ENCODE results near the gene RSU1. TPM values are rescaled to one million over a fixed set of nuclear protein-coding genes. Genes with fewer than 3 reads are reported as not detected.

Gene RSU1
- total RNA-seq, 4 donors from 2014 or later: 41.4 to 58.7 (median 57.4) TPM

DNA sequence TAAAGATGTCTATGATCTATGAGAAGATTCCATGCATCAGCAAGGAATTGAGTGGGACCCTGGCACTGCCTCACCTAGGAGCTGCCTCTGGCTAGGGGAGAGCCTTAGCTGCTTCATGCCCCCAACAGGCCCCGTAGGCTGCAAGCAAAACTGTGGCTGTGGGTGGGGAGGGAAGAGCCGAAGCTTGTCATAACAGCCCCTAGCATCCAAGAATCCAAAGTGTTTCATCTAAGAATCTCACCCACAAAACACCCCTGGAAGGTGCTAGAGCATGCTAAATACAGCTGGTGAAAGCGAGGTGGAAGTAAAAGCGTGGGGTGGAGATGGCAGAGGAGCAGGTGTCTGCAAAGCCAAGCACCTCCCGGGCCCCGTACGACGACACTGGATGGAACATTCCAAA, 208.0 kb downstream of the RSU1 start:
- H3K27ac ChIP-seq: no peak overlapping the region
- H3K4me1 ChIP-seq: no peaks in the 10 kb centered on the region
- 86% methylated on average over 8 of the region's 8 CpGs for WGBS
- DNase-seq (ENCODE audit: low spot score in 2 of 2): no peak
- no peak overlapping the region for H3K4me3 ChIP-seq
- no peaks in the 10 kb centered on the region for H3K27me3 ChIP-seq
- H3K9me3 ChIP-seq: no peaks in the 10 kb centered on the region
- no peaks in the 10 kb centered on the region for H3K36me3 ChIP-seq
- no peak for TF ChIP-seq POLR2A (IDR thresholded peaks at IDR 0.05)
- TF ChIP-seq POLR2AphosphoS5 (IDR thresholded peaks at IDR 0.05): no peak
- TF ChIP-seq, protein P1, sequence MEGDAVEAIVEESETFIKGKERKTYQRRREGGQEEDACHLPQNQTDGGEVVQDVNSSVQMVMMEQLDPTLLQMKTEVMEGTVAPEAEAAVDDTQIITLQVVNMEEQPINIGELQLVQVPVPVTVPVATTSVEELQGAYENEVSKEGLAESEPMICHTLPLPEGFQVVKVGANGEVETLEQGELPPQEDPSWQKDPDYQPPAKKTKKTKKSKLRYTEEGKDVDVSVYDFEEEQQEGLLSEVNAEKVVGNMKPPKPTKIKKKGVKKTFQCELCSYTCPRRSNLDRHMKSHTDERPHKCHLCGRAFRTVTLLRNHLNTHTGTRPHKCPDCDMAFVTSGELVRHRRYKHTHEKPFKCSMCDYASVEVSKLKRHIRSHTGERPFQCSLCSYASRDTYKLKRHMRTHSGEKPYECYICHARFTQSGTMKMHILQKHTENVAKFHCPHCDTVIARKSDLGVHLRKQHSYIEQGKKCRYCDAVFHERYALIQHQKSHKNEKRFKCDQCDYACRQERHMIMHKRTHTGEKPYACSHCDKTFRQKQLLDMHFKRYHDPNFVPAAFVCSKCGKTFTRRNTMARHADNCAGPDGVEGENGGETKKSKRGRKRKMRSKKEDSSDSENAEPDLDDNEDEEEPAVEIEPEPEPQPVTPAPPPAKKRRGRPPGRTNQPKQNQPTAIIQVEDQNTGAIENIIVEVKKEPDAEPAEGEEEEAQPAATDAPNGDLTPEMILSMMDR (IDR thresholded peaks at IDR 0.05): no peak
- no peak for TF ChIP-seq EP300 (IDR thresholded peaks at IDR 0.05)

DNA sequence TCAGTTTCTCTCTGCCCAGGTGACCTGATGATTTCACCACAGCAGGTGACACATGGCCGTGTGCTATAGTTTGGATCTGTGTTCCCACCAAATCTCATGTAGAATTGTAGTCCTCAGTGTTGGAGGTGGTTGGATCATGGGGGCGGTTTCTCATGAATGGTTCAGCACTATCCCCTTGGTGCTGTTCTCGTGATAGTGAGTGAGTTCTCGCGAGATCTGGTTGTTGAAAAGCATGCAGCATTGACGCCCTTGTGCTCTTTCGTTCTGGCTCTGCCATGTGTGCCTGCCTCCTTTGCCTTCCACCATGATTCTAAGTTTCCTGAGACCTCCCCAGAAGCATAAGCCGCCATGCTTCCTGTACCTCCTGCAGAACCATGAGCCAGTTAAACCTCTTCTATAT, 210.3 kb downstream of the RSU1 start:
- H3K9me3 ChIP-seq: no peaks in the 10 kb centered on the region
- no peak overlapping the region for H3K27ac ChIP-seq
- WGBS: 95% methylated on average over 8 of the region's 8 CpGs
- no peaks in the 10 kb centered on the region for H3K36me3 ChIP-seq
- TF ChIP-seq, protein P1 (IDR thresholded peaks at IDR 0.05): no peak
- TF ChIP-seq POLR2A (IDR thresholded peaks at IDR 0.05) (no peak), POLR2AphosphoS5 (IDR thresholded peaks at IDR 0.05) (no peak), EP300 (IDR thresholded peaks at IDR 0.05) (no peak)
- no peak for DNase-seq (ENCODE audit: low spot score in 2 of 2)
- no peaks in the 10 kb centered on the region for H3K27me3 ChIP-seq
- no peaks in the 10 kb centered on the region for H3K4me1 ChIP-seq
- no peak overlapping the region for H3K4me3 ChIP-seq

DNA sequence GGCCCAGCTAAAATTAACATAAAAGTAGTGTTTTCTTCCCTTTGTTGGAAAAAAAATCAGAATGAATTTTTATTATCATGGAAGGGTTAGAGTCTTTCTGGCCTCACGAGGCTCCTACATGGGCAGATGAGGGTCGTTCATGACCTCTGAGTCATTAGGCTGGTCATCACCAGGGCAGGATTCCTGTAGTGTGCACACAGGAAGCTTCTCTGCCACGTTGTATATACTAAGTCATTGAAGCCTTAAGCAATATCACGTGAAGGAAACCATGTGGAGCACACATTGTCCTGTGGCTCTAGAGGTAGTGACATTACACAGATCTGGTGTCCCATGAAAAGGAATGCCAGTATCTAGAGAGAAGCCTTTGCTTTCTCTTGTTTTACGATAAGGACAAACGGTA, 210.8 kb downstream of the RSU1 start:
- H3K27ac ChIP-seq: no peak overlapping the region
- H3K36me3 ChIP-seq: no peaks in the 10 kb centered on the region
- no peak for DNase-seq (ENCODE audit: low spot score in 2 of 2)
- H3K27me3 ChIP-seq: no peaks in the 10 kb centered on the region
- no peak overlapping the region for H3K4me3 ChIP-seq
- H3K4me1 ChIP-seq: no peaks in the 10 kb centered on the region
- no peak for TF ChIP-seq POLR2A (IDR thresholded peaks at IDR 0.05)
- TF ChIP-seq EP300 (IDR thresholded peaks at IDR 0.05): no peak
- TF ChIP-seq, protein P1 (IDR thresholded peaks at IDR 0.05): no peak
- TF ChIP-seq POLR2AphosphoS5 (IDR thresholded peaks at IDR 0.05): no peak
- 79% methylated on average over 6 of the region's 6 CpGs for WGBS
- no peaks in the 10 kb centered on the region for H3K9me3 ChIP-seq

DNA sequence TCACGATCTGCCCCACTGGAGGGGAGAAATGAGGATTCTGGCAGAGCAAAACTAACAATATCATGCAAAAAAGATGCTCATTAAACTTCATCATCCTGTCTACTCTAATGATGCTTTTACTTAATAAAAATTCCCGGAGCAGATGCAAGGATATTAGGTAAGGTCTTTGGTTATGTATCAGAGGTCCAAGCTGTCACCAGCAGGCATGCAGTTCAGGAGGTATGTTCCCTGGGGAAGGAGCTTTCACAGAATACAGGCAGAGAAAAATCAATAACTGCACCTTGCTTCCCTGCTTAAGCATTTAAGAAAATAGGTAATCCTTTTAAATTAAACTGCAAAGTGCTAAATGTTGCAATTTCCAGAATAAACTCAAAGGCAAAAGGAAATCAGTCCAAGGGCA, 213.9 kb downstream of the RSU1 start:
- no peaks in the 10 kb centered on the region for H3K4me1 ChIP-seq
- WGBS: 95% methylated on average over 2 of the region's 2 CpGs
- no peak overlapping the region for H3K27ac ChIP-seq
- H3K9me3 ChIP-seq: no peaks in the 10 kb centered on the region
- no peaks in the 10 kb centered on the region for H3K27me3 ChIP-seq
- no peak overlapping the region for H3K4me3 ChIP-seq
- H3K36me3 ChIP-seq: peaks cover under 1% of the 10 kb centered on the region
- DNase-seq (ENCODE audit: low spot score in 2 of 2): no peak
- TF ChIP-seq EP300 (IDR thresholded peaks at IDR 0.05) (no peak), POLR2AphosphoS5 (IDR thresholded peaks at IDR 0.05) (no peak), POLR2A (IDR thresholded peaks at IDR 0.05) (no peak)
- TF ChIP-seq, protein P1 (IDR thresholded peaks at IDR 0.05): no peak

DNA sequence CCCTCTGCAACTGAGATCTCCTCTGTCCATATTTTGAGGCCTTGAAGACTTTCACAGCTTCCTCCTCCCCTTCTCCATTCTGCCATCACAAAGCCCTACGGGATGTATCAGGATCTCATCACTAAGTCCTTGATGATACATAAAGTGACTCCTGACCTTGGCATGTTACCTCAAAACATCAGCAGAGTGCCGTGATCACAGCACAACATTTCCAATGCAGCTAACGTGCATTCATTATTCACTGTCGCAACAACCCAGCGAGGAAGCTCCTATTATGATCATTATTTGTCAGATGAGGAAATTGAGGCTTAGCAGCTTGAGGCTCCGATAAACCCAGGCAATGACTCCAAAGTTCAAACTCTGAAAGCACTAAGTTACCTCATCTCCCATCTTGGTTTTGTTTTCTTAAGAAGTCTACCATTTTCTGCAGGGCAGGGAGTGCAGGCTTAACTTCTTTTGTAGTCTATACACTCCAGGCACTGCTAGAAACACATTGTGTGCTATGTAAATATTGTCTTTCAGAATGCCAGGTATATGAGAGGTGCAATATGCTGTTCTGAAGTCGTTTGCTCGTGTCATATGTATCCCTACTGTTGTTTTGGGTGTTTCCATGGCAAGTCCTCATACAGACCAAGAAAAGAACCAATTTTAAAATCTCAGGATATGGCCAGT, 215.0 kb downstream of the RSU1 start:
- Histone ChIP-seq H3K27me3 (no peaks in the 10 kb centered on the region), H3K4me3 (no peak overlapping the region), H3K36me3 (peaks cover 10% of the 10 kb centered on the region), H3K9me3 (no peaks in the 10 kb centered on the region), H3K27ac (no peak overlapping the region), H3K4me1 (no peaks in the 10 kb centered on the region)
- 93% methylated on average over 8 of the region's 8 CpGs for WGBS
- no peak for DNase-seq (ENCODE audit: low spot score in 2 of 2)
- no peak for TF ChIP-seq POLR2AphosphoS5 (IDR thresholded peaks at IDR 0.05)
- TF ChIP-seq EP300 (IDR thresholded peaks at IDR 0.05): no peak
- TF ChIP-seq, protein P1 (IDR thresholded peaks at IDR 0.05): no peak
- TF ChIP-seq POLR2A (IDR thresholded peaks at IDR 0.05): no peak

All from suprapubic skin (tissue), 4 donors.